DOHH2 (cell line): ENCODE data around the gene ANO4.

Source experiments
- H3F3A ChIP-seq: fragments of 200-600 bp; sonication (generic), shearing (Covaris generic); 2 replicates; pipeline ENCODE4 v1.6.0; 2016; ENCODE audit warnings: antibody characterized with exemption, mild to moderate bottlenecking; ENCODE audit not compliant: control insufficient read depth, insufficient read depth
- H3K27ac ChIP-seq: fragments of 200-600 bp; sonication (generic); 2 replicates; pipeline ENCODE4 v1.5.1; 2014; ENCODE audit warnings: low read depth, mild to moderate bottlenecking, low read length, moderate library complexity
- H3K27me3 ChIP-seq: fragments of 200-600 bp; sonication (generic); 2 replicates; pipeline ENCODE4 v1.6.1; 2014; ENCODE audit warnings: mild to moderate bottlenecking, low read length, mixed read lengths; ENCODE audit not compliant: control insufficient read depth
- H3K36me3 ChIP-seq: fragments of 200-600 bp; sonication (generic); 2 replicates; pipeline ENCODE4 v1.6.1; 2014; ENCODE audit warnings: mild to moderate bottlenecking, low read length, moderate library complexity, mixed read lengths; ENCODE audit not compliant: control insufficient read depth
- H3K4me1 ChIP-seq: fragments of 200-600 bp; sonication (generic); 2 replicates; pipeline ENCODE4 v1.6.1; 2014; ENCODE audit warnings: mild to moderate bottlenecking, low read length, mixed read lengths; ENCODE audit not compliant: control insufficient read depth
- H3K4me2 ChIP-seq: fragments of 200-600 bp; sonication (generic); 2 replicates; pipeline ENCODE4 v1.6.0; 2014; ENCODE audit warnings: mild to moderate bottlenecking, low read length, moderate library complexity
- H3K4me3 ChIP-seq: fragments of 200-600 bp; sonication (generic); 2 replicates; pipeline ENCODE4 v1.5.1; 2014; ENCODE audit warnings: mild to moderate bottlenecking, low read length, mixed read lengths
- H3K79me2 ChIP-seq: fragments of 200-600 bp; sonication (generic); 2 replicates; pipeline ENCODE4 v1.6.1; 2014; ENCODE audit warnings: mild to moderate bottlenecking, low read length, mixed read lengths; ENCODE audit not compliant: control insufficient read depth
- H3K9me2 ChIP-seq: fragments of 200-600 bp; sonication (generic); replicated peaks from 2 replicates; pipeline ENCODE4 v1.6.1; 2014; ENCODE audit warnings: mild to moderate bottlenecking, low read length, mixed read lengths; ENCODE audit not compliant: control insufficient read depth
- H3K9me3 ChIP-seq: fragments of 200-600 bp; sonication (generic); 2 replicates; pipeline ENCODE4 v1.6.1; 2014; ENCODE audit warnings: antibody characterized with exemption, low read length, mixed read lengths; ENCODE audit not compliant: control insufficient read depth, insufficient read depth
- H4K20me1 ChIP-seq: fragments of 200-600 bp; sonication (generic); 2 replicates; pipeline ENCODE4 v1.6.0; 2014; ENCODE audit warnings: low read depth, mild to moderate bottlenecking, antibody characterized with exemption, low read length, moderate library complexity; ENCODE audit not compliant: control insufficient read depth, insufficient read depth
- EZH2phosphoT487 ChIP-seq: fragments of 200-600 bp; sonication (generic); IDR thresholded peaks from 2 replicates; pipeline ENCODE4 v1.6.1; 2017; ENCODE audit warnings: borderline replicate concordance, mild to moderate bottlenecking, antibody characterized with exemption, low read length, moderate library complexity, mixed read lengths
- TF ChIP-seq, protein P1 (sequence below): fragments of 200-600 bp; sonication (generic); IDR thresholded peaks from one replicate; pipeline ENCODE4 v1.5.1; 2014; ENCODE audit warnings: antibody characterized with exemption, mild to moderate bottlenecking, low read depth, low read length; ENCODE audit not compliant: poor library complexity, severe bottlenecking

ANO4 gene

DNA sequence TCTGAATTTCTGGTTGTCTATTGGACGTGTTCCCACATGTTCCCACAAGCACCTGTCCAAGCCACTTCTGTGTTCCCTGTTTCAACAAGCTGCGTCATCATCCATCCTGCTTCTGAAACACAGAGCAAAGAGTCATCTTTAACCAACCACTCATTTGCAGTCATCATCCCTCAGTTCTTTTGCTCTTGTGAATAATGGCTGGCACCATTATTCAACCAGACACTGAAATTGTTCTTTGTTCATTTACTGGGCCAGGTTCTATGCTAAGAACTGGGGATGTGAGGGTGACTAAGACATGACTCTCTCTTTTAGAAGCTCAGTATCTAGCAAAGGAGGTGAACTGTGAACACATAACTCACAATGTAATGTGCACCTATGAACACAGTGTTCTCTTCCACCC lies 40.7 kb upstream of the ANO4 start:
- no peak for TF ChIP-seq EZH2phosphoT487
- Histone ChIP-seq H3K4me2 (no peak overlapping the region), H3K79me2 (no peaks in the 10 kb centered on the region), H3F3A (no peaks in the 10 kb centered on the region), H3K27me3 (no peaks in the 10 kb centered on the region), H3K9me3 (no peaks in the 10 kb centered on the region), H3K27ac (no peak overlapping the region), H3K4me3 (no peak overlapping the region), H3K4me1 (no peaks in the 10 kb centered on the region), H3K36me3 (no peaks in the 10 kb centered on the region), H4K20me1 (no peaks in the 10 kb centered on the region), H3K9me2 (no peaks in the 10 kb centered on the region)

DNA sequence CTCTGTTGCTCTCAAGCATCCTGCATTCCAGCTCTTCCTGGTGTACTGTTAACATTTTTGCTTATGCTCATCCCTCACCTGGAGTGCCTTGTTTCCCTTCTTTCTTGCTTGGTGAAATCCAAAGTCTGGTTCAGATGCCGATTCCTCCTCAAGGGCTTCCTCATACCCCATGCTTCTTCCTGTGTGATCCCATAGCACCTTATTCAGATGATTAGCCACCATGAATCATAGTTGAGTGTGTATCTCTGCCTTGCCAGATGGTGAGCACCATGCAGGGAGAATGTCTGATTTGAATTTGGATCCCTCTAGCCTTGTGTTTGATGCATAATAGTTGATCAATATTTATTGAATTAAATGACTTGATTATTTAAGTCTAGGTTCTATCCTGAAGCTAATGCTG lies 39.4 kb upstream of the ANO4 start:
- TF ChIP-seq, protein P1, sequence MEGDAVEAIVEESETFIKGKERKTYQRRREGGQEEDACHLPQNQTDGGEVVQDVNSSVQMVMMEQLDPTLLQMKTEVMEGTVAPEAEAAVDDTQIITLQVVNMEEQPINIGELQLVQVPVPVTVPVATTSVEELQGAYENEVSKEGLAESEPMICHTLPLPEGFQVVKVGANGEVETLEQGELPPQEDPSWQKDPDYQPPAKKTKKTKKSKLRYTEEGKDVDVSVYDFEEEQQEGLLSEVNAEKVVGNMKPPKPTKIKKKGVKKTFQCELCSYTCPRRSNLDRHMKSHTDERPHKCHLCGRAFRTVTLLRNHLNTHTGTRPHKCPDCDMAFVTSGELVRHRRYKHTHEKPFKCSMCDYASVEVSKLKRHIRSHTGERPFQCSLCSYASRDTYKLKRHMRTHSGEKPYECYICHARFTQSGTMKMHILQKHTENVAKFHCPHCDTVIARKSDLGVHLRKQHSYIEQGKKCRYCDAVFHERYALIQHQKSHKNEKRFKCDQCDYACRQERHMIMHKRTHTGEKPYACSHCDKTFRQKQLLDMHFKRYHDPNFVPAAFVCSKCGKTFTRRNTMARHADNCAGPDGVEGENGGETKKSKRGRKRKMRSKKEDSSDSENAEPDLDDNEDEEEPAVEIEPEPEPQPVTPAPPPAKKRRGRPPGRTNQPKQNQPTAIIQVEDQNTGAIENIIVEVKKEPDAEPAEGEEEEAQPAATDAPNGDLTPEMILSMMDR, result no peak
- TF ChIP-seq EZH2phosphoT487, result no peak
- Histone ChIP-seq H3K36me3 (no peaks in the 10 kb centered on the region), H3K27ac (no peak overlapping the region)

DNA sequence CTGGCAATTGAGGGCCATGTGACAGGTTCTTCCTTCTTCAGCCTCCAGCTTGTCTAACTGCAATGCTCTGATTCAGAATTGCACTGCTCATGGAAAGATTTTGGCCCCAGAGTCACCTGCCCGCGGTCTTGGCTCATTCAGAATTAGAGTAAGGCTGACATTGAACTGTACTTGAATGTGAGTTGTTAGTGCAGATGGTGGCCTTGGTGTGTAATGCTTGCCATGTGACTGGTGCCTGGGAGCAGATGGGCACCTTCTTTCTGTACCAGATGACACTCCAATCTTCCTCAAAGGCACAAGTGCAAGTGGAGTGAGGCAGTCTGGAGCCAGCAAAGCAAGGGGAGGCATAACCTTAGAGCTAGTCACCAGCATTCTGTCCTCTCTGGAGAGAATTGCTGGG lies 36.5 kb upstream of the ANO4 start:
- no peaks in the 10 kb centered on the region for H3K27me3 ChIP-seq
- no peaks in the 10 kb centered on the region for H3K9me3 ChIP-seq
- no peaks in the 10 kb centered on the region for H3K4me1 ChIP-seq
- H3K79me2 ChIP-seq, result no peaks in the 10 kb centered on the region
- no peaks in the 10 kb centered on the region for H4K20me1 ChIP-seq
- no peak overlapping the region for H3K4me2 ChIP-seq
- no peaks in the 10 kb centered on the region for H3K9me2 ChIP-seq
- TF ChIP-seq, protein P1, result no peak
- TF ChIP-seq EZH2phosphoT487, result no peak
- no peak overlapping the region for H3K4me3 ChIP-seq
- no peaks in the 10 kb centered on the region for H3K36me3 ChIP-seq
- no peak overlapping the region for H3K27ac ChIP-seq
- H3F3A ChIP-seq, result no peaks in the 10 kb centered on the region

More for the DNA sequence above, 39.4 kb upstream of the ANO4 start:
- Histone ChIP-seq H4K20me1 (no peaks in the 10 kb centered on the region), H3K9me3 (no peaks in the 10 kb centered on the region), H3K4me2 (no peak overlapping the region), H3K79me2 (no peaks in the 10 kb centered on the region), H3K9me2 (no peaks in the 10 kb centered on the region), H3F3A (no peaks in the 10 kb centered on the region), H3K4me3 (no peak overlapping the region), H3K27me3 (no peaks in the 10 kb centered on the region), H3K4me1 (no peaks in the 10 kb centered on the region)

DNA sequence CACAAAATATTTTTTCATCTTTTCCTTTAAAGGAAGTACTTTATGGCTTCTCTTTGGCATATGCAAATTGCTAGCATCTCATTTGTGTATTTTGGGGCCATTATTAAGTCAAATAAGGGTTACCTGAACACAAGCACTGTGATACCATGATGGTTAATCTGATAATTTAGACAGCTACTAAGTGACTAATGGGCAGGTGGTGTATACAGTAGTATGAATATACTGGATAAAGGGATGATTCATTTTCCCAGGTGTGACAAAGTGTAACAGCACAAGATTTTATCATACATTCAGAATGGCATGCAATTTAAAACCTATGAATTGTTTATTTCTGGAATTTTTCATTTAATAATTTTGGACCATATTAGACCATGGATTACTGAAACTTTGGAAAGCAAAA lies 27.2 kb upstream of the ANO4 start:
- no peaks in the 10 kb centered on the region for H3K9me2 ChIP-seq
- no peaks in the 10 kb centered on the region for H3F3A ChIP-seq
- no peaks in the 10 kb centered on the region for H3K36me3 ChIP-seq
- no peaks in the 10 kb centered on the region for H4K20me1 ChIP-seq
- no peaks in the 10 kb centered on the region for H3K27me3 ChIP-seq
- no peak overlapping the region for H3K4me2 ChIP-seq
- TF ChIP-seq, protein P1, result no peak
- no peak for TF ChIP-seq EZH2phosphoT487
- H3K9me3 ChIP-seq, result no peaks in the 10 kb centered on the region
- H3K27ac ChIP-seq, result no peak overlapping the region
- H3K79me2 ChIP-seq, result no peaks in the 10 kb centered on the region
- H3K4me1 ChIP-seq, result no peaks in the 10 kb centered on the region
- H3K4me3 ChIP-seq, result no peak overlapping the region
